ENCODE data around the gene SLC2A3. TPM values are rescaled to one million over a fixed set of nuclear protein-coding genes. Genes with fewer than 3 reads are reported as not detected.
"Not testable (repeated sequence)": the region's sequence is repeated elsewhere in the genome, so short reads cannot be mapped to it uniquely, and the experiment has no call there.

The SLC2A3 gene
- total RNA-seq (100 to 1,000 TPM in 1 of 2 donors, 10 to 100 TPM in 1; 83.2 to 149 TPM), polyA plus RNA-seq (ENCODE audit: insufficient read length in 6 of 6) (10 to 100 TPM; 30.9 to 60.9 (median 34.6) TPM)
- long read RNA-seq, donor 1, partial matches to known transcripts: 0 of 6 reads
- long read RNA-seq, donor 1, other reads (novel, unspliced or antisense): 0 of 6 reads
- long read RNA-seq, donor 2, partial matches to known transcripts: 0 of 2 reads
- long read RNA-seq, donor 2, other reads (novel, unspliced or antisense): 0 of 2 reads
- long read RNA-seq, donor 3, partial matches to known transcripts: 0 of 3 reads
- long read RNA-seq, donor 3, other reads (novel, unspliced or antisense): 0 of 3 reads
- long read RNA-seq, donor 4, partial matches to known transcripts: 5 of 12 reads
- long read RNA-seq, donor 4, other reads (novel, unspliced or antisense): 6 of 12 reads
- long read RNA-seq, donor 5, full-length matches to known transcripts: 5 of 5 reads
- long read RNA-seq, donor 5, partial matches to known transcripts: 0 of 5 reads
- long read RNA-seq, donor 5, other reads (novel, unspliced or antisense): 0 of 5 reads
- long read RNA-seq, donor 6, partial matches to known transcripts: 0 of 3 reads
- long read RNA-seq, donor 6, other reads (novel, unspliced or antisense): 0 of 3 reads
- long read RNA-seq, donor 7, partial matches to known transcripts: 0 of 3 reads
- long read RNA-seq, donor 7, other reads (novel, unspliced or antisense): 0 of 3 reads
- long read RNA-seq, donor 8, partial matches to known transcripts: 0 of 2 reads
- long read RNA-seq, donor 8, other reads (novel, unspliced or antisense): 0 of 2 reads
- long read RNA-seq, donor 9: 0 reads
- long read RNA-seq, donor 10, transcript SLC2A3-201 (10 exons, 3,915 nt): major isoform, 5 of 13 reads
- long read RNA-seq, donor 10, partial matches to known transcripts: 1 of 13 reads
- long read RNA-seq, donor 10, other reads (novel, unspliced or antisense): 4 of 13 reads
- long read RNA-seq, donor 11, transcript SLC2A3-207 (5 exons, 1,784 nt): major isoform, 5 of 8 reads
- long read RNA-seq, donor 11, partial matches to known transcripts: 0 of 8 reads
- long read RNA-seq, donor 11, other reads (novel, unspliced or antisense): 0 of 8 reads
- long read RNA-seq, donor 12, partial matches to known transcripts: 0 of 4 reads
- long read RNA-seq, donor 12, other reads (novel, unspliced or antisense): 0 of 4 reads

GRCh38 chr12:7935590-7936581, at the start of gene SLC2A3:
Gene SLC2A3, minus strand, starts transcription at chr12:7936187. Its CDS starts 153 bp downstream, at chr12:7936034.
- peak within 1 kb of the TSS; percentile 45 to 75 for H3K4me3 ChIP-seq

GRCh38 chr12:7984900-7985299, 48.9 kb upstream of the SLC2A3 start:
- ATAC-seq: no peak
- no peaks in the 10 kb centered on the region for H3K36me3 ChIP-seq
- no peaks in the 10 kb centered on the region for H3K9me3 ChIP-seq
- DNase-seq: no peak
- no peak overlapping the region for H3K27ac ChIP-seq
- intact Hi-C loops (cut with DNase I): no loop called here
- peaks cover 6 to 33% of the 10 kb centered on the region in 2 donors for H3K4me1 ChIP-seq
- H3K27me3 ChIP-seq: no peaks in the 10 kb centered on the region
- TF ChIP-seq CTCF (IDR thresholded peaks at IDR 0.05): no peak
- no peak overlapping the region for H3K4me3 ChIP-seq

More at GRCh38 chr12:7935590-7936581, at the start of gene SLC2A3:
- H3K36me3 ChIP-seq: peaks cover 0 to 32% of the 10 kb centered on the region in 2 donors
- H3K9me3 ChIP-seq: no peaks in the 10 kb centered on the region
- H3K27ac ChIP-seq: peak within 1 kb of the TSS; percentile 84 to 91
- H3K4me1 ChIP-seq: peaks cover 0 to 64% of the 10 kb centered on the region in 2 donors
- no peaks in the 10 kb centered on the region for H3K27me3 ChIP-seq
- TF ChIP-seq CTCF (IDR thresholded peaks at IDR 0.05): no peak
- ATAC-seq (peak; percentile 76), DNase-seq (peak in 3 of 4 donors; percentile 60 to 86 (median 82))
- intact Hi-C loops (cut with DNase I): no loop called here

- H3K9me3 ChIP-seq; DNase-seq; intact Hi-C loops (cut with DNase I); H3K36me3 ChIP-seq; H3K4me3 ChIP-seq; H3K27me3 ChIP-seq; ATAC-seq; H3K27ac ChIP-seq: not testable (repeated sequence)
- H3K4me1 ChIP-seq: peaks cover 0 to 19% of the 10 kb centered on the region in 2 donors
These were observed 47.5 kb upstream of the SLC2A3 start for GRCh38 chr12:7983460-7983859.

GRCh38 chr12:7983019-7983418, 47.0 kb upstream of the SLC2A3 start:
- ATAC-seq; H3K9me3 ChIP-seq; H3K36me3 ChIP-seq; H3K4me3 ChIP-seq; H3K27ac ChIP-seq; DNase-seq; intact Hi-C loops (cut with DNase I); H3K27me3 ChIP-seq: not testable (repeated sequence)
- peaks cover 0 to 14% of the 10 kb centered on the region in 2 donors for H3K4me1 ChIP-seq

- intact Hi-C loops (cut with DNase I); H3K27ac ChIP-seq; H3K27me3 ChIP-seq; DNase-seq; H3K4me3 ChIP-seq; H3K9me3 ChIP-seq; H3K36me3 ChIP-seq: not testable (repeated sequence)
- H3K4me1 ChIP-seq: peaks cover 0 to 12% of the 10 kb centered on the region in 2 donors
- ATAC-seq: peak; percentile 45
These were observed 46.3 kb upstream of the SLC2A3 start for GRCh38 chr12:7982332-7982735.

Measured in left lung (tissue), 14 donors.